Cardiac muscle cell (in vitro differentiated cells and primary cell): Measurements from ENCODE around the gene AQP12B. TPM values are rescaled to one million over a fixed set of nuclear protein-coding genes. Genes with fewer than 3 reads are reported as not detected.

Source experiments
- DNase-seq, 2 donors: peaks; one replicate each; pipeline versions ENCODE4 v3.0.0 to v3.0.0-alpha.2; 2010 to 2017; ENCODE audit warnings: low read depth in 1 of 2, low spot score in 1 of 2
- H3K27ac ChIP-seq: fragments of 200-600 bp; sonication (generic); 2 replicates; pipeline ENCODE4 v1.5.1; 2016
- H3K27me3 ChIP-seq: fragments of 200-600 bp; sonication (generic); 2 replicates; pipeline ENCODE4 v1.6.0; 2016; ENCODE audit warnings: control low read depth
- H3K36me3 ChIP-seq: fragments of 200-600 bp; sonication (generic); 2 replicates; pipeline ENCODE4 v1.5.1; 2016; ENCODE audit warnings: control low read depth
- H3K4me1 ChIP-seq: fragments of 200-600 bp; sonication (generic); 2 replicates; pipeline ENCODE4 v1.8.1; 2017; ENCODE audit warnings: low read depth, mild to moderate bottlenecking, mixed run types
- H3K4me3 ChIP-seq: fragments of 200-600 bp; sonication (generic); 2 replicates; pipeline ENCODE4 v1.5.1; 2016; ENCODE audit warnings: mild to moderate bottlenecking
- H3K9me3 ChIP-seq: fragments of 200-600 bp; sonication (generic); 2 replicates; pipeline ENCODE4 v1.5.1; 2017; ENCODE audit warnings: low read depth, mild to moderate bottlenecking, control low read depth
- polyA plus RNA-seq: library from polyadenylated mRNA; unstranded; fragments of >200 nt; fragmentation: Nextera tagmentation; extraction: Ambion mirVana; gene quantifications from 2 replicates; pipeline ENCODE4 v1.2.1, GENCODE V29; 2016
- total RNA-seq: library from RNA; depleted of rRNA; stranded (reverse); fragments of >200 nt; gene quantifications from 2 replicates; pipeline ENCODE4 v1.2.3, GENCODE V29; 2016
- TF ChIP-seq, protein P1 (sequence below): IDR thresholded peaks from 2 replicates; pipeline ENCODE4 v1.5.1; 2012; ENCODE audit warnings: low read depth, mild to moderate bottlenecking, low read length

The AQP12B gene
- total and polyA plus RNA-seq, 2 experiments from 2014 or later = not detected

DNA sequence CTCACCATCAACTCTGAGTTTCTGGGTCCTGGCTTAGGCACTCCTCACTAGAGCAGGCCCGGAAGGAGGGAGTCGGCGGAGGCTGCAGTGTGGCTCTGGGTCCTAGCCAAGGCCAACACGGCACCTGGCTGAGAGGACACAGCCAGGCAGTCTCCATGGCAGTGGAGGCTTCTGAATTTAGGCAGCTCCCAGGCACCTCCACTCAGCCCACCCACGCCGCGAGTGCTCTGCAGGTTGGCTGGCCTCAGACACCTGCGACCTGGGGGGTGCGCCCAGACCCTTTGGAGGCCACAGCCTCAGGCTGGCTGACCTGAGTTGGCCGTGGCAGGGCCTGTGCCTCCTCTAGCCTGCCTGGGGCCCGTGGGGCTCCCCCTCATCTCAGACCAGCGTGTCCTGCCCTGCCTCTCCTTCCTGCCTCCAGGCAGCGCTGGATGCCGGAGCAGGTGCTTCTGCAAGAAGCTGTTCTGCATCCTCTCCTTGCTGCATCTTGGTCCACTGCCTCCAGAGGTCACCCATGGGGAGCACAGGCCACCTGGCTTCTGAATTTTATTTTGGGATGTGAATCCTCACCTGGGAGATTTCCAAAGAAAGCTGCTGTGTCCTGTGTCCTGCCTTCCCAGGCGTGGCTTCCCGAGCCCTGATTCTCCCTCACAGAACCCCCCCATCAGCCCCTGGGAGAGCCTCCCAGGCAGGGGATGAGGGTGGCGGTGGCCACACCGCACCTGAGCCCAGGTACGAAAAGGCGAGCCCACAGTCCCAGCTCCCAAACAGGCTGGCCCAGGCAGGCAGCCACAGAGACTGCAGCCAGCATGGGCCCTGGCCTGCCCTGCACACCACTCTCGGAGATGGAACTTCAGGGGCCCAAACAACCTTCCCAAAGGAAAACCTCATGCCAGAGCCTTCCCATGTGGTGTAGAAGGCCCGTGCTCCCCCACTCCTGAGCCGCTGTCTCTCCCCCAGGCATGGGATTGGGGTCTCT, 32.4 kb upstream of the AQP12B start:
- TF ChIP-seq, protein P1, sequence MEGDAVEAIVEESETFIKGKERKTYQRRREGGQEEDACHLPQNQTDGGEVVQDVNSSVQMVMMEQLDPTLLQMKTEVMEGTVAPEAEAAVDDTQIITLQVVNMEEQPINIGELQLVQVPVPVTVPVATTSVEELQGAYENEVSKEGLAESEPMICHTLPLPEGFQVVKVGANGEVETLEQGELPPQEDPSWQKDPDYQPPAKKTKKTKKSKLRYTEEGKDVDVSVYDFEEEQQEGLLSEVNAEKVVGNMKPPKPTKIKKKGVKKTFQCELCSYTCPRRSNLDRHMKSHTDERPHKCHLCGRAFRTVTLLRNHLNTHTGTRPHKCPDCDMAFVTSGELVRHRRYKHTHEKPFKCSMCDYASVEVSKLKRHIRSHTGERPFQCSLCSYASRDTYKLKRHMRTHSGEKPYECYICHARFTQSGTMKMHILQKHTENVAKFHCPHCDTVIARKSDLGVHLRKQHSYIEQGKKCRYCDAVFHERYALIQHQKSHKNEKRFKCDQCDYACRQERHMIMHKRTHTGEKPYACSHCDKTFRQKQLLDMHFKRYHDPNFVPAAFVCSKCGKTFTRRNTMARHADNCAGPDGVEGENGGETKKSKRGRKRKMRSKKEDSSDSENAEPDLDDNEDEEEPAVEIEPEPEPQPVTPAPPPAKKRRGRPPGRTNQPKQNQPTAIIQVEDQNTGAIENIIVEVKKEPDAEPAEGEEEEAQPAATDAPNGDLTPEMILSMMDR = no peak
- Histone ChIP-seq H3K4me1 (no peaks in the 10 kb centered on the region), H3K27me3 (no peaks in the 10 kb centered on the region), H3K9me3 (no peaks in the 10 kb centered on the region), H3K27ac (no peak overlapping the region), H3K4me3 (no peak overlapping the region), H3K36me3 (no peaks in the 10 kb centered on the region)
- DNase-seq = no peak

DNA sequence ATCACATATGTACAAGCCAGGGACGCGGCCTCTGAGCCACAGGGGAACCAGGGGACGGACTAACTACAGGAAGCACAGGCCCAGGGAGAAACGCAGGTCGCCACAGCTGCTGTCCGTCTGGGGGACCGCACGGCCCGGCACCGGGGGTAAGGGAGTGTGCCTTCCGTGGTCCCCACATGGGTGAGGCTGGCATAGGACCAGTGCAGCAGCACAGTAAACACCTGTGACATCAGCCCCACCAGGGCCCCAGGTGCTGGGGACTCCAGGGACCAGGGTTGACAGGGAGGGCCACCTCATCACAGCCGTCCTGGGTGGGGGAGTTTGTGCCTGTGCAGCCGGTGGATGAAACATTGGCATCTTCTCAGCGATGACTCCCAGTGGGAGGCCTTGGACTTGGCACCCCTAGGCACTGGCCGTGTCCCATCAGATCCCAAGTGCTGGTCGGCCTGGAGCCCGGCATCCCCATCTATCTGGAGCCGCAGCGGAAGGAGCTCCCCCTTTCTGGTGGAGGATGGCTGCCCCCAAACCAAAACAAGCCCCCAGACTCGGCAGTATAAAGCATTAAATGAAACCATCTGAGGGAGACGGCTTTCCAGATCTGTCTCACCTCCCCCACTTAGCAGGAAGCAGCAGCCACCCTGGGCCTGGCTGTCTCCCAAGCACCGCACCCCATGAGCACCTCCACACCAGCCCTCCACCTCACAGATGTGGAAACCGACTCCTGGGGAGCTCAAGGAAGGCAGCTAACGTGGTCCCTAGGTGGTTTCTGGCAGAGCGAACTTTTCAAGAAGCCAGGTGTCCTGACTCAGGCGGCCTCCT, 31.5 kb upstream of the AQP12B start:
- H3K36me3 ChIP-seq = no peaks in the 10 kb centered on the region
- no peaks in the 10 kb centered on the region for H3K27me3 ChIP-seq
- DNase-seq = no peak
- H3K27ac ChIP-seq = no peak overlapping the region
- no peaks in the 10 kb centered on the region for H3K4me1 ChIP-seq
- no peak overlapping the region for H3K4me3 ChIP-seq
- TF ChIP-seq, protein P1 = no peak
- no peaks in the 10 kb centered on the region for H3K9me3 ChIP-seq

DNA sequence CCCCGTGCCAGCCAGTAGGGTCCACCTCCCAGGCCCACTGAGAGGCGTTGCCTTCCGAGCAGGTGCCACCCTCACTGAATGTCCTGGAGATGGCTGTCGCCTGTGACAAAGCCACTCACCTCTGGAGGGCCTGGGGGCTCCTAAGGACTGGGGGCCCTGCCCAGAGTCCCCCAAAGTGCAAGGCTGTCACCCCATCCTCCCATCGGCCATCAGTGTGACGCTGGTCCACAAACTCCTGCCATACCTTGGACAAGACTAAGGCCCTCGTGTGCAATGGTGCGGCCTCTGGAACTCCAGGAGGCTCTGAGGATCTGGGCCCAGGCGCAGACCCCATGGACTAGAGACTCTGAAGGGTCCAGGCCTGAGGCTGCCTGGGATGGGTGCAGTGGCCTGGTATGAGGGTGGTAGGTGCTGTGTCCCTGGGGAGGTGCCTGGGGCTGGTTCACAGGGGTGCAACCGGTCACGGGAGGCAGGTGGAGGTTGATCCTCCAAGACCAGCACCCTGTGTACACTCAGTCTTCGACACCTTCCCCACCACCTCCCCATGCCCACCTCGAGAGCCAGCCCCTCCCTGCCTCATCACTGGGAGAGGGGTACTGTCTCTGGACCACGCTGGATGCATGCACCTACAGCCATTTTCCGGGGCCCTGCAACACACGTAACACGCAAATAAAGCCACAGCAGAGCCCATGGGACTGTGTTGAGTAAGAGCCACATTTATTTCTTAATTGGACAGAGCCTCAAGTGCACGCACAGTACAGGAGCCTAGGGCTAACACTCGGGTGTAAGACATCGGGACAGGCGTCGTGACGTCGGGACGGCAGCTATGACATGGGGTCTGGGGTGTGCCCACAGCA, 30.6 kb upstream of the AQP12B start:
- no peaks in the 10 kb centered on the region for H3K27me3 ChIP-seq
- H3K27ac ChIP-seq = no peak overlapping the region
- H3K4me1 ChIP-seq = no peaks in the 10 kb centered on the region
- H3K36me3 ChIP-seq = no peaks in the 10 kb centered on the region
- no peak overlapping the region for H3K4me3 ChIP-seq
- H3K9me3 ChIP-seq = no peaks in the 10 kb centered on the region
- TF ChIP-seq, protein P1 = no peak
- no peak for DNase-seq

DNA sequence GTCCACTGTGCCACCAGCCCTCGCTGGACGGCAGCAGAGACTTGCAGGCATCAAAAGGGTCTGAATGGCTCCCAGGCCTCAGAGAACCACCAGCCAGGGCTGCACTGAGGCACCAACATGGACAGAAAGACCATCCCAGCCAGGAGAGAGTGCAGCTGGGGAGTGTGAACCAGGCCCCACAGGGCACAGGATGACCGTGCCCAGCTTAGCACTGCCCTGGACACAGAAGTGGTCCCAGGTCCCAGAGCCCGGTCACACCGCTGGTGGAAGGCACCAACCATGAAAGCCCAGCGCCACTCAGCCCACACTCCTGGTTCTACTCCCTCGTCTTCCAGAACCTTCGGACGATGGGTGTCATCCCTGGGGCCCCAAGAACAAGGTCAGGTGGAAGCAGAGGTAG, 29.4 kb upstream of the AQP12B start:
- Histone ChIP-seq H3K27me3 (no peaks in the 10 kb centered on the region), H3K4me3 (no peak overlapping the region), H3K27ac (no peak overlapping the region), H3K9me3 (no peaks in the 10 kb centered on the region), H3K36me3 (no peaks in the 10 kb centered on the region), H3K4me1 (no peaks in the 10 kb centered on the region)
- DNase-seq = no peak
- TF ChIP-seq, protein P1 = no peak

DNA sequence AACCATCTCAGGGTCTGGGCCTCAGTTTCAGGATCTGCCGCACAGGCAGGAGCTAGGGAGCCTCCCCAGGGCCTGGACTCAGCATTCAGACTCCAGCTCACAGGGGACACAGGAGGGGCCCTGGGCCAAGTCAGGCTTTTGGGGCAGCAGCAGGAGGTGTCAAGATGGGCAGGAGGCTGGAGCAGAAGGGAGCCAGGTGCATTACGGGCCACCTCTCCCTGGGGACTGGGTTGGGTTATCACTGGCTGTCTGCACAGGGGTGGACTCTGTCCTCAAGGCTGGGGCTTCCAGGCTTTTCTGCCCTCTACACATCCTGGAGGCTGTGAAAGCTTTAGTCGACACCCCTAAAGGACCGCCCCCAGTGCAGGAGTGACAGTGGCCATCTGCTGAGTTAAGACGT, 29.0 kb upstream of the AQP12B start:
- no peaks in the 10 kb centered on the region for H3K4me1 ChIP-seq
- TF ChIP-seq, protein P1 = no peak
- H3K27me3 ChIP-seq = no peaks in the 10 kb centered on the region

More for the DNA sequence above, 29.0 kb upstream of the AQP12B start:
- Histone ChIP-seq H3K27ac (no peak overlapping the region), H3K36me3 (no peaks in the 10 kb centered on the region), H3K4me3 (no peak overlapping the region), H3K9me3 (no peaks in the 10 kb centered on the region)
- DNase-seq = no peak
